GM12864 (cell line): ENCODE data around the gene IMMP2L.
"Not testable (repeated sequence)": the region's sequence is repeated elsewhere in the genome, so short reads cannot be mapped to it uniquely, and the experiment has no call there.

ENCODE experiments used
- DNase-seq: peaks from one replicate; pipeline ENCODE4 v3.0.0-alpha.2; 2011; ENCODE audit warnings: low read depth
- H3K4me3 ChIP-seq: 2 replicates; pipeline ENCODE4 v1.5.1; 2011; ENCODE audit warnings: mild to moderate bottlenecking, low read depth, low read length, control low read depth
- CTCF ChIP-seq: IDR thresholded peaks from 2 replicates; pipeline ENCODE4 v1.5.1; 2011; ENCODE audit warnings: low read depth, mild to moderate bottlenecking, moderate library complexity, low read length, control low read depth, inconsistent platforms; ENCODE audit errors: missing control alignments

IMMP2L gene

GRCh38 chr7:111290419-111290818 is 271.9 kb downstream of the IMMP2L start:
- no peak for TF ChIP-seq CTCF
- no peak for DNase-seq
- no peak overlapping the region for H3K4me3 ChIP-seq

GRCh38 chr7:111288441-111288840 is 273.9 kb downstream of the IMMP2L start:
- DNase-seq, H3K4me3 ChIP-seq: not testable (repeated sequence)

GRCh38 chr7:111282626-111283025 is 279.7 kb downstream of the IMMP2L start:
- no peak overlapping the region for H3K4me3 ChIP-seq
- no peak for TF ChIP-seq CTCF
- DNase-seq, result no peak

GRCh38 chr7:111274857-111275256 is 287.4 kb downstream of the IMMP2L start:
- no peak for DNase-seq
- no peak for TF ChIP-seq CTCF
- H3K4me3 ChIP-seq, result no peak overlapping the region

- no peak for DNase-seq
- H3K4me3 ChIP-seq, result no peak overlapping the region
- TF ChIP-seq CTCF, result no peak
These were observed 290.2 kb downstream of the IMMP2L start for GRCh38 chr7:111272092-111272491.

GRCh38 chr7:111270794-111271193 is 291.5 kb downstream of the IMMP2L start:
- not testable (repeated sequence) for DNase-seq, H3K4me3 ChIP-seq

- no peak for TF ChIP-seq CTCF
- H3K4me3 ChIP-seq, result no peak overlapping the region
- DNase-seq, result no peak
These were observed 293.4 kb downstream of the IMMP2L start for GRCh38 chr7:111268941-111269340.

GRCh38 chr7:111266613-111267012 is 295.7 kb downstream of the IMMP2L start:
- TF ChIP-seq CTCF, result no peak
- DNase-seq, result no peak
- H3K4me3 ChIP-seq, result no peak overlapping the region
